SK-N-DZ (cell line): ENCODE results near the gene DDX47.
"Not testable (repeated sequence)": the region's sequence is repeated elsewhere in the genome, so short reads cannot be mapped to it uniquely, and the experiment has no call there.

Experiments used
- DNase-seq: peaks from one replicate; pipeline ENCODE4 v3.0.0-alpha.2; 2015; ENCODE audit warnings: low spot score

The DDX47 gene

GRCh38 chr12:12820376-12820775 is 7.2 kb downstream of the DDX47 start:
- DNase-seq = not testable (repeated sequence)

DNA sequence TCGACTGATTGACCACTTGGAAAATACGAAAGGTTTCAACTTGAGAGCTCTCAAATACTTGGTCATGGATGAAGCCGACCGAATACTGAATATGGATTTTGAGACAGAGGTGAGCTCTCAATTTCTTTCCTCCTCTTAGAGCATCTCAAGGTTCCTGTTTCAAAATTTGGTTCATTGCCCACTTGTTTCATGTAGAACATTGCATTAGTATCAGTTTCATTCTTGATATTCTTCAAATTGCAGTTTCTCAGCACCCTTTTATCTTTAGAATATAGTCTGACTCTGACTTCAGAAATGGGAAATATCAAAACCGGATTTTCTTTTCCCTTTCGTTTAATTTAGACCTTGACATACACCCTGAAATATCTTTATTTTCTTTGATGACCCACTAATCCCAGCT is 8.8 kb downstream of the DDX47 start:
- DNase-seq = no peak

GRCh38 chr12:12822886-12823285 is 9.7 kb downstream of the DDX47 start:
- no peak for DNase-seq

- DNase-seq = no peak
These were observed 10.2 kb downstream of the DDX47 start for GRCh38 chr12:12823300-12823699.

GRCh38 chr12:12823811-12824210 is 10.7 kb downstream of the DDX47 start:
- DNase-seq = no peak

- no peak for DNase-seq
These were observed 22.4 kb downstream of the DDX47 start for GRCh38 chr12:12835378-12836146.

GRCh38 chr12:12836571-12836970 is 23.4 kb downstream of the DDX47 start:
- DNase-seq = no peak

GRCh38 chr12:12837025-12837812 is 24.1 kb downstream of the DDX47 start:
- peak; percentile 54 for DNase-seq

GRCh38 chr12:12837813-12838153 is 24.6 kb downstream of the DDX47 start:
- DNase-seq = no peak

GRCh38 chr12:12839003-12839395 is 25.9 kb downstream of the DDX47 start:
- no peak for DNase-seq

- DNase-seq = not testable (repeated sequence)
These were observed 26.3 kb downstream of the DDX47 start for GRCh38 chr12:12839439-12839838.

GRCh38 chr12:12839873-12840579 is 26.9 kb downstream of the DDX47 start:
- DNase-seq = no peak

DNA sequence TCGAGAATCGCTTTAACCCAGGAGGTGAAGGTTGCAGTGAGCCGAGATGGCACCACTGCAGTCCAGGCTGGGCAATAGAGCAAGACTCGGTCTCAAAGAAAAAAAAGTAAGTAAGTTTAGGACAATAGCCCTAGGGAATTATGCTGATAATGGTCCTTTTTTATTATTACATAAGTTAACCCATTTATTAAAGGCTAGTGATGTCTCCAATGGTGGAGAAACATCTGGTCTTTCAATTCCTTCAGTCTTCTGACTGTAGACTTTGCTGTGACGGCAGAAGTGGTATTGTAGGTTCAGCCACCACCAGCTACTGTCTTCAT is 27.4 kb downstream of the DDX47 start:
- DNase-seq = no peak

DNA sequence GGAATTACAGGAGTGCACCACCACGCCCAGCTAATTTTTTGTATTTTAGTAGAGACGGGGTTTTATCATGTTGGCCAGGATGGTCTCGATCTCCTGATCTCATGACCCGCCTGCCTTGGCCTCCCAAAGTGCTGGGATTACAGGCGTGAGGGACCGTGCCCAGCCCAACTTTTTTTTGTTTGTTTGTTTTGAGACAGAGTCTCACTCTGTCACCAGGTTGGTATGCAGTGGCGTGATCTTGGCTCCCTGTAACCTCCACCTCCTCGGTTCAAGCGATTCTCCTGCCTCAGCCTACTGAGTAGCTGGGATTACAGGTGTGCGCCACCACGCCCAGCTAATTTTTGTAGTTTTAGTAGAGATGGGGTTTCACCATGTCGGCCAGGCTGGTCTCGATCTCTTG is 28.3 kb downstream of the DDX47 start:
- not testable (repeated sequence) for DNase-seq

DNA sequence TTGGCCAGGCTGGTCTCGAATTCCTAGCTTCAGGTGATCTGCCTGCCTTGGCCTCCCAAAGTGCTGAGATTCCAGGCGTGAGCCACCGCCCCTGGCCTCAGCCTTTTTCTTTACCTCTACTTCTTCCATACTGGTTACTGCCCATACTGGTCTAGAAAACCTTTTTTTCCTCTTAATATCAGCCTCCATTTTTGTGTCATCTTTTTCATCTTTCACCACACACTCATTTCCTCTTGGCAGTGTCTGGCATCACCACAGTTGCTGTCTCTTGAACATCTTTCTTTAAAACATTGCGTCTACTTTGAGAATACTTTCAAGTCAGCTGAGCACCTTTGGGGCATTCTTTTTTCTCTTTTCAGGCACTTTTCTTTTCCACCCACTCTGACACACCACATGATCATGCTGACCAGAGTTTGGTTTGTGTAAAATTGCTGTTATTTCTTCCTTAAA is 32.7 kb downstream of the DDX47 start:
- DNase-seq = no peak

DNA sequence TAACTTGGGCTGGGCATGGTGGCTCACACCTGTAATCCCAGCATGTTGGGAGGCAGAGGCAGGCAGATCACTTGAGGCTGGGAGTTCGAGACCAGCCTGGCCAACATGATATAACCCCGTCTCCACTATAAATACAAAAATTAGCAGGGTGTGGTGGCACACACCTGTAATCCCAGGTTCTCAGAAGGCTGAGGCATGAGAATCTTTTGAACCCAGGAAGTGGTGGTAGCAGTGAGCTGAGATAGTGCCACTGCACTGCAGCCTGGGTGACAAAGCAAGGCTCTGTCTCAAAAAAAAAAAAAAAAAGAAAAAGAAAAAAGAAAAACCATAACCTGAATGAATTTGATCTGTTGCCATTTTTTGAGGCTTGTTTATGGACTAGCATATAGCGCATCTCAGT is 33.6 kb downstream of the DDX47 start:
- not testable (repeated sequence) for DNase-seq

- DNase-seq = no peak
These were observed 40.3 kb downstream of the DDX47 start for GRCh38 chr12:12853435-12853834.

GRCh38 chr12:12859690-12860089 is 46.5 kb downstream of the DDX47 start:
- no peak for DNase-seq

GRCh38 chr12:12864243-12864642 is 51.1 kb downstream of the DDX47 start:
- no peak for DNase-seq

GRCh38 chr12:12868477-12869235 is 55.5 kb downstream of the DDX47 start:
- DNase-seq = no peak

DNA sequence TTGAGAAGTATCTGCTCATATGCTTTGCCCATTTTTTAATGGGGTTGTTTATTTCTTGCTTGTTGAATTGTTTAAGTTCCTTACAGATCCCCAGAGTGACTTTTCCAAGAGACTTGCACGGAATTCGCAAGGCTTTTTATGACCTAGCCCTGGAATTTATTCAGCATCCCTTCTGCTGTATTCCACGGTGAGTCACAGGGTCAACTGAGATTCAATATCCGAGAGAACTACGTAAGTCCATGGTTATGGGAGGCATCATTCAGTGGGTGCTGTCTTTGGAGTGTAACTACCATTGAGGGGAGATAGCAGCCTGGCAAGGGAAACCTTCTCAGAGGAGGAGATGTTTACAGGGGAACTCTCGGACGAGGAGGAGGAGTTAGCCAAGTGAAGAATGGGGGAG is 57.3 kb downstream of the DDX47 start:
- no peak for DNase-seq
